GM19455 (cell line): ENCODE measurements around the gene GFPT2.

Experiments used
- ATAC-seq: cut with Tn5 transposase; IDR thresholded peaks from one replicate; pipeline ENCODE4 v1.9.1; 2021; ENCODE audit not compliant: unreplicated experiment

The GFPT2 gene

DNA sequence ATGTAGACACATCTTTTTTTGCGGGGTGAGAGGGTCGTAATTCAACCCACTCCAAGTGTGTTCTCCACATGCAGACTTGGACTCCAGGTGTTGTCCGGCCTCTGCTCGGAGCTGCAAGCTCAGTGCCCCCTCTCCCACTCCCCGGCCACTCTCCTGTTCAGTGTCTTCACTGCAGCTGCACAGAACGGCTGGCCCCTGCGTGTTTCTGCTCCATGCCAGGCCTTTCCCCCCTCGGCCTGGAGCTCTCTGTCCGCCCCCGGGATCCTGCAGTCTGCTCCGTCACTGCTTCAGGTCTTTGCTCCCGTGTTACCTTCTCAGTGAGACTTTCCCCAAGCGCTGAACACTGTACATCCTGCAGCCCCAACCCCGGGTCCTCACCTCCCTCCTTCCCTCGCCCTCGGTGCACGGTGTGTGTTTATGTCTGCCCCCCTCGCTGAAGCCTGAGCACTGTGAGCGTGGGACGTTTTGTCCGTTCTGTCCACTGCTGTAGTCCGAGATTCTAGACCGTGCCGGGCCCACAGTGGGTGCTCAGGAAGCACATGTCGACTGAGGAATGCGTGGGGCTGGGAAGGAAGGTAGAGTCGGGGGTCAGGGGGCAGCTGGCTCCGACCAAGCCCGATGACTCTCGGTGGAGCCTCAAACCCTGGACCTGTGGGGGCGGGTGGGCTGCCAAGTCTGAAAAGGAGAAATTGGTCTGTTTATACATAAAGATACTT is 26.4 kb upstream of the GFPT2 start:
- ATAC-seq: no peak

DNA sequence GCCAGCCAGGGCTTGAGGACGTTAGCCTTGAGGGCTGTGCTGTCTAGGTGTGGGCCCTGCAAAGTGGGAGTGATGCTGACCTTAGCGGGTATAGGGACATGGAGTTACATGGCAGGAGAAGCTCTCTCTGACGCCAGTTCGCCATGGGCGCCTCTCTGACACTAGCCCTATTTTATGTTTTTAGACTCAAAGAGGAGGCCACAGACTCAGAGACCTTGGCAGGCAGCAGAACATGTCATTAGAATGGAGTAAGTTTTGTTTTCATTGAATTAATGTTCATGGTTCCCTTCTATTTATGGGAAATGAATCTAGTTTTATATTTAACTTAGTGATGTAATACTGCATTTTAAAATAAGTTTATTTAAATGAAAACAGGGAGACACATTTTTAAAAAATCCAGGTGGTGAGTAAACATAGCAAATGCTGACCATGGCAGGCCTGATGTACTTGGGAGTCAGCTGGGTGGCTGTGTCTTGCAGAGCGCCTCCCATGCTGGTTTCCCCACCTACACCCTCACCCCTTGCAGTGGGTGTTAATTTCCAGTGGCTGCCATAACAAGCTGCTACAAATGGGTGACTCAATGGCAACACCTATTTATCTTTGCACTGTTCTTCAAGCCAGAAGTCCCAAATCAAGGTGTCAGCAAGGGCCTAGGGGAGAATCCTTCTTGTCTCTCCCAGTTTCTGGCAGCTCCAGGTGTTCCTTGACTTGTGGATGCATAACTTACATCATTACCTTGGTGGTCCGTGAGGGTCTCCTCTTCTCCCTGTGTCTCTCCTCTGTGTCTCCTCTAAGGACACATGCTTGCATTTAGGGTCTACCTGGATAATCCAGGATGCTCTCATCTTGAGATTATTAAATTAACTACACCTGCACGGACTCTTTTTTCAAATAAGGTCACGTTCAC is 25.6 kb upstream of the GFPT2 start:
- ATAC-seq: no peak

DNA sequence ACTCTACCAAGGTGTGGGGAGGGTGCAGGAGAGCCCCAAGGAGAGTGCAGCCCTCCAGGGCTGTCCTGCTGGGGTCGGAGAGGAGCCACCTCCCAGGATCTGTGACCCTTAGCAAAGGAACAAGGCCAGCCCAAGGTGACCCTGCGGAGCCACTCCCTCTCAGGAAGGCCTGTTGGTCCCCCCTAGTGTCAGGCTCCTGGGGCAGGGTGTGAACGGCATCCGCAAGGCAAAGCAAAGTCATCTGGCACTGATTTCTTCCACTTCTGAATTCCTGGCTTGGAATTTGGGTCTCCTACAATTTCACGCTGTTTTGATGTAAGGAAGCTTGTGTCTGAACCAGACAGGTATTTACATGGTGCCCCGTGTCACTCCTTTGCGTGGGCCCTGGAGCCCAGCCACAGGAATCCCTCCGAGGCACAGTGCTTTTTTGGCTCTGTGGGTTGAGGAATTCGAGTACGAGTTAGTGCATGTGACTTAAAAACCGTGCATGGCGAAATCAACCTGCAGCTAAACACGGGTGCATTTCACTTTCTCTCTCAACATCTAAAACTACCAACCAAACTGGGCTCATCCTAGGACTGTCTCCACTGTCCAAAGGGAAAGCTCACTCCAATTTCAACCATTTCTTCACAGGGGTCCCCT is 24.5 kb upstream of the GFPT2 start:
- ATAC-seq: no peak

DNA sequence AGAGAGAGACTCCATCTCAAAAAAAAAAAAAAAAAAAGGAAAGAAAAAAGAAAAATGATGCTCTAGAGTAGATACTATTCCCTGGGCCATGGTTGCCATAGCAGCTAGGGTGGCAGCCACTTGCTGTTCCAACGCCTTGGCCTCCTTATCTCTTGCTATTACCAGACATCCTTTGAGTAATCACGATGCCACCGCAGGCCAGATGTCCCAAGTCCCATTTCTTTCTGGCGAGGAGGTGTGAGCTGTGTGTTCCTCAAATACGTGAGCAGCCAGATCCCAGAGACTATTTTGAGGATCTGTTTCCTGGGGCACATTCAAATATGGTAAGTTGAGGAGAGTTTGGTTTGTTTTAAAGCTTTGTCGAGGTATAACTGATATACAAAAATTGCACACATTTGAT is 23.4 kb upstream of the GFPT2 start:
- ATAC-seq: no peak

DNA sequence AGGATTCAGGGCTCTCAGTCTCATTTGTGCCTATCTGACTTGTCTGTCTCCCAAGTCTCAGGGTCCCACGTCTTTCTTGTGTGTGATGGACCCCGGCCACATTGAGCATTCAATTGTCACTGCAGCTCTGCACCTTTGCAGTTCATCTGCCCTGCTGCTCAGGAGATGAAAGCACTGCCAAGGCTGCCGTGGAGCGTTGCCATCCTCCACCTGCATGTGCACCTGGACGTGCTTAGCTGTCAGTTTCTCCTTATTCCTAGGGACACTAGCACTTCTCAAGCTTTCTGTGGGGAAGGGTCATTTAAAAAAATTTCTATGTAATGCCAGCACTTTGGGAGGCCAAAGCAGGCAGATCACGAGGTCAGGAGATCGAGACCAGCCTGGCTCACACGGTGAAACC is 22.8 kb upstream of the GFPT2 start:
- ATAC-seq: no peak

DNA sequence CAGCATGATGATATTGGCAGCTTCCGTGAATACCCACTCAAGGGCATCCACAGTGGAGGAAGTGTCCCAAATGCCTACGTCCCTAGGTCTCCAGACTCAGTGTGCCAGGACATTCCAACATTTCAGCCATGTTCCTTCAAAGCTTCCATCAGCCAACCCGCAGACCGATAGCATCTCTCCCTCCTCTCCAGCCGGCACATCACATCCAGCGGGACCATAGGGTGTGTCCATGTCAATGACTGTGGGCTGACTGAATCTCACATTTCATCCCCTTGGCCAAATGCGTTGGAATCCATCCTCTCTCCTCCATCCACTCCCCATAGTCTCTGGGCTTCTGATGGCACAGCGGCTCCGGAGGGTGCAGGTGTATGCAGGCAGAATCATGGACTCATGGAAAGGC is 22.2 kb upstream of the GFPT2 start:
- ATAC-seq: no peak

DNA sequence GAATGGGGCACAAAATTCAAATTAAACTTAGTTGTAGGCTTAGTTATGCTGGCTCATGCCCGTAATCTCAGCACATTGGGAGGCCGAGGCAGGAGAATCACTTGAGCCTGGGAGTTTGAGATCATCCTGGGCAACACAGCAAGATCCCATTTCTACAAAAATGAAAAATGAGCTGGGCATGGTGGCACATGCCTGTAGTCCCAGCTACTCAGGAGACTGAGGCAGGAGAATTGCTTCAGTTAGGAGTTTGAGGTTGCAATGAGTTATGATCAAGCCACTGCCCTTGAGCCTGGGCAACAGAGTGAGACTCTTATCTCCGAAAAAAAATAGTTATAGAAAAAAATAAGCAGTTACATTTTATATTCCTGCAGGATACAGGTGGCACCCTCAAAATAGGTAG is 20.7 kb upstream of the GFPT2 start:
- ATAC-seq: no peak

DNA sequence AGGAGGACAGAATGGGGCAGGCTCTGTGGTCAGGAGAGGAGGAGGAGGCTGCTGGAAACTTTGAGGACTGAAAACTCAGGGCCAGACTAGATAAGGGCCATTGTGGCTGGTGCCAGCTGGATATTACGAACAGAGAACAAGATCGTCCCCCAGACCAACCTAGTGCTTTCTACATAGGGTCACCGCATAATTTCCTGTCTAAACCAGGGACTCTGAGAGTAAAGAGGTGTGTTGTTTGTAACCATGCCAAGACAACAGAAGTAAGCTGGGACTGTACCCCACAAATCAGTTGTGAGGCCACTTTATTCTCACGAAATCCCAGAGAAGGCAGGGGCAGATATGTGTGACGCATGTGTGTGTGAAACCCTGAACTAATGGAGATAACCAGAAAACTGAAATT is 20.3 kb upstream of the GFPT2 start:
- ATAC-seq: no peak

DNA sequence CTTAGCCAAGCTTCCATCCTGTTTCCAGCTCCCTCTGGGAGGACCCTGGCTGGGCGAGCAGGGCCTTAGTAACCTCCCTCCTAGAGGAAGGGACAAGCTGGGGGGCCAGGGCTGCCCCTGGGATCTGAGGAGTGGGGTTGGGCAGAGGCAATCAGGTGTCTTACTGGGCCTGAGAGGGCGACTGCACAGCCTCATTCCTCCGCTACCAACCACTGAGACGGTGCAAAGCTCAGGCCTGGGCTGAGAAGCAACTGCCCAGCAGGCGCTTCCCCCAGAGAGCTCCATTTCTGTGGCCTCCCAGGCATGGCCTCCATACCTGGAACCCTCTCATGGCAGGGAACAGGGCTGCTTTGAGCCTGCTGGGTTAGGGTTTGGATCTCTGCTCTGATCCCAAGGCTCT is 18.8 kb upstream of the GFPT2 start:
- ATAC-seq: no peak

DNA sequence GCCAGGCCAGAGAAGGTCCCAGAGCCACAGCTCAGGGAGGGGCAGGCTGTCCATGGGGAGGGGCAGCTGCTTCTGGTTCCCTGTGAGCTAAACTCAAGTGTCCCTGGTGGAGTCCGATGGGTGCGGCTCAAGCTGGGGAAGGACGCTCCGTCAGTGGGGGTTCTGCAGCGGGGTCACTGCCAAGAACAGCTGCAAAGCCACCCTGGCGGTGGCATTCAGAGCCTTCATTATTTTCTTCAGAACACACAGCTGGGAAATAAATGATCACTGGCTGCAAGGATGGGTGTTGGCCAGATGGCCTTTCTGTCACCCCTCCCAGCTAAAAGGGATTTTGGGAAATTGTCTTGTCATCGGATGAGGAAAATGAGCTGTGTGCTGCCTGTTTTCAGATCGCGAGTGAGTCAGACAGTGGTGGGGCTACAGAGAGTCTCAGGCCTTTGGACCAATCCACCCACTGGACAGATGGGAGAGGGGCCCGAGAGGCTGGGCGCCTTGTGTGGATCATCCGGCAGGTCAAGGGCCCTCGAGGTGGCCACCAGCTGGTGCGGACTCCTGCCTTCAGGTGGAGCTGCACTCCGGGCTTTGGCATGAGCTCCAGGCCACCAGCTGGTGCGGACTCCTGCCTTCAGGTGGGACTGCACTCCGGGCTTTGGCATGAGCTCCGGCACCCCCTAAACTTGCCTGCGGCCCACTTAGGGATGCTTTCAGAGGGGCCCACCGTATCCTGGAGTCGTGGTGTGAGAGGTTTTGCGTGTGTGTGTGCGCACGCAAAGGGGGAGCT is 17.9 kb upstream of the GFPT2 start:
- ATAC-seq: no peak

DNA sequence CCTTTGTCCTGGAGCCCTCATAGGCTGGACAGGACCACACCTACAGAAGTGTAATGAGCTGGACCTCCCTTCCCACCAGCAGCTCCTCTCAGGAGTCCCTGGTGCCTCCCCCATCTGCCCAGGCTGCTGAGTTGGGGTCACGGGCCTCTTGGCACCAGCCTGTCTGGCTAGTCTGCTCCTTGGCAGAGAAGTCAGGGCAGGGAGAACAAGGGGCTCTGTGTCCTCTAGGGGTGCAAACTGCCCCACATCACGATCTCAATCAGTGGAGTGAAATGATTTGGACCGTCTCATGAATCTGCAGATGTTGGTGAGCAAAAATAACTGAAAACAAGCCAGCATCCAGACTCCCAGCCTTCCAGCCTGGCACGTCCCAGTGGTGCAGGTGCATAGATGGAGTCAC is 14.9 kb upstream of the GFPT2 start:
- ATAC-seq: no peak

DNA sequence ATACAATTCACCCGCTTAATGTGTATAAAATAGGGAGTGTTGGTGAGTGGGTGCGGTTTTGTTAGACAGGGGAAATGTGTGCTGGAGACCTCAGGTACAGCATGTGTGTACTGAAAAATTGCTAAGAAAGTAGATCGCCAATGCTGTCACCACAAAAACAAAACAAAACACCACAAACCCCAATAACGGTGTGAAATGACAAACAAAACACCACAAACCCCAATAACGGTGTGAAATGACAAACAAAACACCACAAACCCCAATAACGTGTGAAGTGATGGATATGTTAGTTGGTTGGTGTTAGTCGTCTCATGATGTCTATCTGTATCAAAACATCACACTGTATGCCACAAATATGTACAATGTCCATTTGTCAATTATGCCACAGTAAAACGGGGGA is 14.2 kb upstream of the GFPT2 start:
- no peak for ATAC-seq

DNA sequence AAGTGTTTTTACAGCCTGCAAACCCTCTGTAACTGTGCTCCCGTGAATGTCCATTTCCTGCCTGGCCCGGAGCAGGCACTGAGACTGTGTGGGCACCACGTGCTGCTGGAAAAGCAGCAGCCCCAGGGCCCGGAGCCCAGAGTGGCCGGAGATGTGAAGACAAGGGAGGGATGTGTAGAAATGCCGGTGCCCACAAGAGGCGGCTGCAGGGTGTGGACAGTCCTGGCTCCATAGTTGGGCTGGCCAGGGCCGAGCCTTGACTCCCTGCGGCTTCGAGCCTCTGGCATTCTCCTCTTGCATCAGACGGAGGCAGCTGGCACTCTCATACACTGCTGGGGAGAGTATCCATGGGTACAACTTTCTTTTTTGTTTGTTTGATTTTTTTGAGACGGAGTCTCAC is 13.2 kb upstream of the GFPT2 start:
- ATAC-seq: no peak

DNA sequence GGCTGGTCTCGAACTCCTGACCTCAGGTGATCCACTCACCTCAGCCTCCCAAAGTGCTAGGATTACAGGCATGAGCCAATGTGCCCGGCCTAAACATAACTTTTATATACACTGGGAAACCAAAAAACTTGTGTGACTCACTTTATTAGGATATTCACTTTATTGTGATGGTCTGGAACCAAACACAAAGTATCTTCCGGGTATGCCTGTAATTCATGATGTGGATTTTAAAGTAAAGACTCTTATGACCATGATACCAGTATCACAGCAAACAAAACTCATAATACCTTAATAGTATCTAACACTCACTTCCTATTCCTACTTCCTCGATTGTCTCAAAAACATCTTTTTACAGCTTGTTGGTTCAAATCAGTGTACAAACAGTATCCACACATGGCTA is 12.7 kb upstream of the GFPT2 start:
- ATAC-seq: no peak

DNA sequence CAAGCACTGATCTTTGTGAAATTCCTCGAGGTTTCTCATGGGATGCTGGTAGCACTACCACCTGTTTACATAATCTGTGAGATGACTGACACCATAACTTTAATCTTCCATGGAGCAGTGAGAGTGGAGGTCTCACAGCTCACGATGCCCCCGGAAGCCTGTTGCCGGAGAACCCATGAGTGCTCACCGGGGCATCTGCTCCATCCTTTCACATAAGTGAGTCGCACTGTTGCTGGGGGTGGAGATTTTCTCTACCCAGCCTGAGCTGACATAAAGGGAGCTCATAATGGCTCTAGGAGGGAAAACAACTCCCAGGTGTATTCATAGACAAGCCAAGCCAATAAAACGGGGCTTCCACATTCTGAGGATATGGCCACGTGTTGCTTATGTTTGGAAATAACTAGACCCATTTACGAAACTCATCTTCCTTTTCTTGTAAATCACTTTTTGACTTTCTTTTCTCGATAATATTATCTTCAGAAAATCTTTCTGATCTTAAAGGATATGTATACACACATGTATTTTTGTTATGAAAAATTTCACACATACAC is 11.2 kb upstream of the GFPT2 start:
- ATAC-seq: no peak

DNA sequence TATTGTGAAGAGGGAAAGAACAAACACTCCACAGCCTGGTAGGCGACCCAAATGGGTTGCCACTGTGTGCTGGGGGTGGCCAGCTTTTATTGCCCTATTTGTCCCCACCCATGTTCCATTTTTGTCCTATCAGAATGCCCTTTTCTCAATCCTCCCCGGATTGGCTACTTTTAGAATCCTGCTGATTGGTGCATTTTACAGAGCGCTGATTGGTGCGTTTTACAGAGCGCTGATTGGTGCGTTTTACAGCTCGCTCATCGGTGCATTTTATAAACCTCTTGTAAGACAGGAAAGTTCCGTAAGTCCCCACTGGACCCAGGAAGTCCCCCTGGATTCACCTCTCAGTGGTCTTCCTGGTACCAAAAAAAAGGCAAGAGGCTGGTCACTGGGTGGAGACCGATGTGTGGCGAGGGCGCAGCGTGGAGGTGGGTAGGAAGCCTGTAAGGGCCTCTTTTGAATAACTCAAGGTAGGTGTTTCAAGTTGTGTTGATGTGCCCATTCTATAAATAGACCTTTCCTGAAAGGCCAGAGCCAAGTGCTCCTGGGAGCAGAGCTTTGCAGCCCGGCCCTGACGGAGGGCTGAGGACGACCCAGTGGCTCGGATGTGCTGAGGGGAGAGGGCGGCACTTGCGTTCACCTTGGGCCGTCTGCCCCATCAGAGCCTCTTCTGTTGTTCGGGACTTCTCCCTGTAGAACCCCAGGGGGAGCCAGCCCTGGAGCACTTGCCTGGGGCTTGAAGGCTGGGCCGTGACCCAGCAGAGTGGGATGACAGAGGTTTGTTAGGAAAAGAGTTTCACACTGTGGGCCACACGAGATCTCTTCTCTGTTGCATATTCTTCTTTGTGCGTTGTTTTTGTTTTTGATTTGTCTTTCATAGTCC is 7.2 kb upstream of the GFPT2 start:
- ATAC-seq: no peak

DNA sequence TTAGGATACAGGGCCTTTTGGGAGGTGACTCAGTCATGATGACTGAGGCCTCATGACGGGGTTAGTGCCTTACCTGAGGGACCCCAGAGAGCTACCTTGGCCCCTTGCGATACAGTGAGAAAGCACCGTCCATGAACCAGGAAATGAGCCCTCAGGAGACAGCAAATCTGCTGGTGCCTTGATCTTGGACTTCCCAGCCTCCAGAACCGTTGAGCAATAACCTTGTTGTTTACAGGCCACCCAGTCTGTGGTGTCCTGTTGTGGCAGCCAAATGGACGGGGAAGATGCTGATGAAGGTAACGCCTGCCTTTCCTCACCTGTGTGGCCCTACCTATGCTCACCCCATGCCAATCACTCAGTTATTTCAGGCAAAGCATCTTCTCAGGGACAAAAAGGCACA is 5.6 kb upstream of the GFPT2 start:
- ATAC-seq: no peak

DNA sequence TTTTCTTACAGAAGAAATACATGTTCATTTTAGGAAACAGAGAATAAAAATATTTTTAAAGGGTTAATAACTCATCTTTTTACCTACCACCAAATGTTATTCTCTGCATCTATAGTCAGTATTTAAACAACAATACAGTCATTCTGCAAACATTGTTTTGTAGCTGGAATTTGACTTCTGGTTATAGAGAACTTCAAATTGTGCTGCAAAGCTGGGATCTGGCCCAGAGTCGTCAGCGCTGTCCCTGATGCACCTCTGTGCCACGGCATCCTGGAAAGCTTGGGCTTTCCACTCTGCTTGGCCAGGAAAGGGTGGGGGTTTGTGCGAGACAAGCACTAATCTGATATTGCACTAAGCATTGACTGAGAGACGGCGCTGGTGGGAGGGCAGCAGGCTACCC is 5.0 kb upstream of the GFPT2 start:
- ATAC-seq: no peak

DNA sequence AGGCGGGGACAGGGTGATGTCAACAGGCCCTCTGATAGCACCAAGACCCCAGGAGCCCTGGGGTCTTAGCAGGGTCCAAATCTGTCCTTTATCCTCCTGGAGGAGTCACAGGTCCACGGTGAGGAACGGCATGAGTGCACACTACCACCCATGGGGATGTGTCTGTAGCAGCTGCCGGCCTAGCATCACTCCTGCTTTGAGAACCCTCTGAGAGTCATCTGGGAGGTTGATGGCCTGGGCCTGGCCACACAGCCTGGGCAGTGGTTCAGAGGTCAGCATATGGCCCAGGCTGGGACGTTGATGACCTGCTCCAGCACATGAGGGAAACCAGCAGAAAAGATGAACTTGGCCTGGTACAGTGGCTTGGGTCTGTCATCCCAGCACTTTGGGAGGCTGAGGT is 1.8 kb upstream of the GFPT2 start:
- ATAC-seq: no peak

DNA sequence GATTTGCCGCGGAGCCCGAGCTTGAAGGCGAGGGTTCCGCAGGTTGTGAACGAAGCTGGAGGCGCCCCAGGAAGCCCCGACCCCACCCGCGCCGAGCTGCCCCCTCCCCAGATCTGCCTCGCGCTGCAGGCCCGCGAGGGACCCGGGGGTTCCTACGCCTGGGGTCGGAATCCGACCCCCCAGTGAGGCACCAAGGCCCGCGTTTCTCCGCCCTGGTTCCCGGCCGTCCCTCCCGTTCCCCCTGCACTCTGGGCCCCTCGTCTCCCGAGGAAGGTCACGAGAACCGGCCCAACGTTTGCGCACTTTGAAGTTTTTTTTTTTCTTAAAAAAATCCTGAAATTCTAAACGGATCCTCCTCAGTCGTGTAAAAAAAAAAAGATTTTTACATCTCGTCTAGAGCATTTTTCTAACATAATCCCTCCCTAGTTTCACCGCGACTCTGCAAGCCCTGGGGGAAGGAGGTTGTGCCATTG is 880 bp upstream of the GFPT2 start:
- no peak for ATAC-seq
